DND-41 (cell line): ENCODE measurements around the gene AK8.

Experiments
- ATAC-seq: fragments of 200-7000 bp; cut with Tn5 transposase; 3 replicates; pipeline ENCODE4 v1.9.1; 2021; ENCODE audit warnings: low read depth; ENCODE audit not compliant: insufficient read depth
- DNase-seq: peaks from one replicate; pipeline ENCODE4 v3.0.0-alpha.2; 2020
- H2AFZ ChIP-seq: 2 replicates; pipeline ENCODE4 v1.6.0; 2012; ENCODE audit warnings: low read depth, low read length
- H3K27ac ChIP-seq: 2 replicates; pipeline ENCODE4 v1.5.1; 2012; ENCODE audit warnings: low read length, inconsistent platforms
- H3K27me3 ChIP-seq: fragments of 200-600 bp; sonication (generic); 2 replicates; pipeline ENCODE4 v1.6.0; 2012; ENCODE audit warnings: low read length, mild to moderate bottlenecking, inconsistent platforms; ENCODE audit not compliant: insufficient read depth, poor library complexity
- H3K36me3 ChIP-seq: 2 replicates; pipeline ENCODE4 v1.5.1; 2012; ENCODE audit warnings: low read length, inconsistent platforms; ENCODE audit not compliant: insufficient read depth
- H3K4me1 ChIP-seq: 2 replicates; pipeline ENCODE4 v1.5.1; 2012; ENCODE audit warnings: mild to moderate bottlenecking, low read length; ENCODE audit not compliant: insufficient read depth
- H3K4me2 ChIP-seq: 2 replicates; pipeline ENCODE4 v1.6.0; 2012; ENCODE audit warnings: mild to moderate bottlenecking, moderate library complexity, low read length, inconsistent platforms; ENCODE audit not compliant: insufficient read depth
- H3K4me3 ChIP-seq, 2 experiments: fragments of 200-600 bp in 1 of 2; shearing (Covaris generic) in 1 of 2; 2 replicates each; pipeline ENCODE4 v1.5.1; 2012 to 2016; ENCODE audit warnings: inconsistent platforms in 2 of 2, low read length in 2 of 2, mild to moderate bottlenecking in 2 of 2, low read depth in 1 of 2, moderate library complexity in 1 of 2
- H3K79me2 ChIP-seq: 2 replicates; pipeline ENCODE4 v1.6.0; 2012; ENCODE audit warnings: low read length, inconsistent platforms; ENCODE audit not compliant: insufficient read depth
- H3K9ac ChIP-seq: 2 replicates; pipeline ENCODE4 v1.6.0; 2012; ENCODE audit warnings: low read depth, mild to moderate bottlenecking, inconsistent platforms, low read length, moderate library complexity
- H3K9me3 ChIP-seq: 2 replicates; pipeline ENCODE4 v1.5.1; 2012; ENCODE audit warnings: low read length, moderate library complexity, mild to moderate bottlenecking, inconsistent platforms; ENCODE audit not compliant: insufficient read depth, severe bottlenecking
- H4K20me1 ChIP-seq: 2 replicates; pipeline ENCODE4 v1.6.0; 2012; ENCODE audit warnings: low read length; ENCODE audit not compliant: insufficient read depth
- CTCF ChIP-seq: IDR thresholded peaks from 2 replicates; pipeline ENCODE4 v1.5.1; 2012; ENCODE audit warnings: borderline replicate concordance, low read length, moderate library complexity, mild to moderate bottlenecking; ENCODE audit not compliant: poor library complexity, severe bottlenecking; ENCODE audit errors: extremely low read depth
- EZH2 ChIP-seq: IDR thresholded peaks from 3 replicates; pipeline ENCODE4 v1.6.1; 2012; ENCODE audit warnings: borderline replicate concordance, low read depth, mild to moderate bottlenecking, moderate library complexity, low read length, inconsistent platforms; ENCODE audit not compliant: severe bottlenecking

AK8 gene

GRCh38 chr9:132806723-132807421, 71.2 kb downstream of the AK8 start:
- TF ChIP-seq EZH2, result no peak
- TF ChIP-seq CTCF, result no peak
- Histone ChIP-seq H3K9ac (no peak overlapping the region), H3K4me3 (no peak overlapping the region), H3K27me3 (peaks cover 4% of the 10 kb centered on the region), H3K4me2 (no peak overlapping the region), H3K79me2 (no peaks in the 10 kb centered on the region), H3K27ac (no peak overlapping the region), H3K36me3 (no peaks in the 10 kb centered on the region), H2AFZ (no peak overlapping the region), H3K9me3 (no peaks in the 10 kb centered on the region), H4K20me1 (no peaks in the 10 kb centered on the region), H3K4me1 (no peaks in the 10 kb centered on the region)
- DNase-seq (no peak), ATAC-seq (no peak)

GRCh38 chr9:132806306-132806705, 71.8 kb downstream of the AK8 start:
- Histone ChIP-seq H3K79me2 (no peaks in the 10 kb centered on the region), H3K4me2 (no peak overlapping the region), H2AFZ (no peak overlapping the region), H3K27ac (no peak overlapping the region), H3K27me3 (peaks cover 4% of the 10 kb centered on the region), H3K9ac (no peak overlapping the region), H3K4me1 (no peaks in the 10 kb centered on the region), H3K9me3 (no peaks in the 10 kb centered on the region), H3K36me3 (no peaks in the 10 kb centered on the region), H3K4me3 (no peak overlapping the region), H4K20me1 (no peaks in the 10 kb centered on the region)
- ATAC-seq, result no peak
- DNase-seq, result no peak
- TF ChIP-seq CTCF (no peak), EZH2 (no peak)

- no peak for DNase-seq
- H3K27me3 ChIP-seq, result peaks cover 3% of the 10 kb centered on the region
Observed at GRCh38 chr9:132804576-132805295, 73.3 kb downstream of the AK8 start.

More at GRCh38 chr9:132804576-132805295, 73.3 kb downstream of the AK8 start:
- no peak overlapping the region for H3K4me3 ChIP-seq
- no peak overlapping the region for H3K9ac ChIP-seq
- H3K9me3 ChIP-seq, result no peaks in the 10 kb centered on the region
- H3K4me2 ChIP-seq, result no peak overlapping the region
- H4K20me1 ChIP-seq, result no peaks in the 10 kb centered on the region
- no peak for ATAC-seq
- H3K4me1 ChIP-seq, result no peaks in the 10 kb centered on the region
- no peak overlapping the region for H2AFZ ChIP-seq
- no peak overlapping the region for H3K27ac ChIP-seq
- no peaks in the 10 kb centered on the region for H3K79me2 ChIP-seq
- TF ChIP-seq EZH2 (no peak), CTCF (no peak)
- no peaks in the 10 kb centered on the region for H3K36me3 ChIP-seq
